Astrocyte of the spinal cord (primary cell): ENCODE results near the gene C4B.

Experiments used
- DNase-seq: peaks from one replicate; pipeline ENCODE4 v3.0.0; 2011; ENCODE audit warnings: low read depth, low spot score
- H3K4me3 ChIP-seq: 2 replicates; pipeline ENCODE4 v1.5.1; 2011; ENCODE audit warnings: low read depth, mild to moderate bottlenecking, low read length, moderate library complexity
- CTCF ChIP-seq: IDR thresholded peaks from 2 replicates; pipeline ENCODE4 v1.5.1; 2012; ENCODE audit warnings: low read depth, mild to moderate bottlenecking, low read length, inconsistent platforms
- in situ Hi-C: cut with HindIII; loops from 2 replicates; pipeline ENCODE4 v1.10.0; 2017; ENCODE audit warnings: low sequenced_read_pairs

The C4B gene

DNA sequence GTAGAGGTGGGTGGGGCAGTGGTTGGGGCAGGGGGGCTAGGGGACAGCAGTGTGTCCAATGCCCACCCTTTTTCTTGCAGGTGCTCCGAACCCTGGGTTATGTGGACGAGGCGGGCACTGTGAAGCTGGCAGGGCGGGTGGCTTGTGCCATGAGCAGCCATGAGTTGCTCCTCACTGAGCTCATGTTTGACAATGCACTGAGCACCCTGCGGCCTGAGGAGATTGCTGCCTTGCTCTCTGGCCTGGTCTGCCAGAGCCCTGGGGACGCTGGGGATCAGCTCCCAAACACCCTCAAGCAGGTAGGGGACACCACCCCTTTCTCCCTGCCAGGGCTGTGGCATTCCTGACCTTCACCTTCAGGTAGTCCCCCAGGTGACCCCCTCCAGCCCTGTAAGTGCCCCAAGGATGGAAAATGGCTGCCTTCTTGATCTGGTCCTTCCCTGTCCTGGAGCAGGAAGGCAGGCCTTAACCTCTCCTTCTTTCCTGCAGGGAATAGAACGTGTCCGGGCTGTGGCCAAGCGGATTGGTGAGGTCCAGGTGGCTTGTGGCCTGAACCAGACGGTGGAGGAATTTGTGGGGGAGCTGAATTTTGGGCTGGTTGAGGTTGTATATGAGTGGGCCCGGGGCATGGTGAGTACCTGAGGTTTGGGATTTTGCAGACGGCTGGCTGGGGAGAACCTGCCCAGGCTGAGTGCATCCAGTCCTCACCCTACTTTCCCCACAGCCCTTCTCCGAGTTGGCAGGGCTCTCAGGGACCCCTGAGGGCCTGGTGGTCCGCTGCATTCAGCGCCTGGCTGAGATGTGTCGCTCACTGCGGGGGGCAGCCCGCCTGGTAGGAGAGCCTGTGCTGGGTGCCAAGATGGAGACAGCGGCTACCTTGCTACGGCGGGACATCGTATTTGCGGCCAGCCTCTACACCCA, 45.5 kb upstream of the C4B start:
- DNase-seq, result no peak
- no peak overlapping the region for H3K4me3 ChIP-seq
- TF ChIP-seq CTCF, result no peak
- in situ Hi-C loops, result no loop called here

DNA sequence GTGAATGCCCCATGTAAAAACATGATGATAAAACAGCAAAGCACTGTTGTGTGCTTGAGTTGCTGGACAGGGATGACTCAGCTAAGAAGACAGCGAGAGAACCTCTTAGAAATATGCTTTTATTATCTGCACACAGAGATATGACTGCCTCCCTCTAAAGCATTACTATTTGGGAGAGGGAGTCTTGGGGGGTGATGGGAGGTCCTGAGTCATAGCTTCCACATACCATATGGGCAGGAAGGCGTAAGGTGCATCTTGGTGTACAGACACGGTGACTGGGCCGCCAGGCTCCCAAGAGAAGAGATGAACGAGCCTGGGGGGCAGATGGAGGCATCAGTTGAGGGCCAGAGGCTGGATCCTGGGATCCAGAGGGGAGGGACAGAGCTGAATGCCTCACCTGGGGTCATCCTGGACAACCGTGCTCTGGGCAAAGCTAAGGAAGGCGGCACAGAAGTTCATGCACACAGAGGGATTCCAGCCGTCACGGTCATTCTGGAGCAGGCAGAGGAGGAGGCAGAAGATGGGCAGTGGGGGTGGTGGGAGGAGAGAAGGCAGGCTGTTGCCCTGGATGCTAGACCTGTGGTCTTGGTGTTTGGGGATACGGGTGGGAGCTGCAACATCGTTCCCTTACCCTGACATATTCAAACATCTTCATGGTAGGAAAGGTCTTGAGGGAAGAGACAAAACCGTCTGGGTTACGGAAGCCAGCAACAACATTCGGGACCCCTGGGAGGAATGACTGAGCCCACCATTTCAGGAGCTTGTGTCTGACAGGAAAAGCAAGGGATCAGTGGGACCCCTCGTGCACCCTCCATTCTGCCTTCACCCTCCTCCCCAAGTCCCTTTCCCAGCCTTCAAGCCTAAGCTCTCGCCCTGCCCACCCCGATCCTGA, 44.6 kb upstream of the C4B start:
- in situ Hi-C loops, result no loop called here
- peak overlapping the region; percentile 91 for H3K4me3 ChIP-seq
- DNase-seq, result no peak
- no peak for TF ChIP-seq CTCF

DNA sequence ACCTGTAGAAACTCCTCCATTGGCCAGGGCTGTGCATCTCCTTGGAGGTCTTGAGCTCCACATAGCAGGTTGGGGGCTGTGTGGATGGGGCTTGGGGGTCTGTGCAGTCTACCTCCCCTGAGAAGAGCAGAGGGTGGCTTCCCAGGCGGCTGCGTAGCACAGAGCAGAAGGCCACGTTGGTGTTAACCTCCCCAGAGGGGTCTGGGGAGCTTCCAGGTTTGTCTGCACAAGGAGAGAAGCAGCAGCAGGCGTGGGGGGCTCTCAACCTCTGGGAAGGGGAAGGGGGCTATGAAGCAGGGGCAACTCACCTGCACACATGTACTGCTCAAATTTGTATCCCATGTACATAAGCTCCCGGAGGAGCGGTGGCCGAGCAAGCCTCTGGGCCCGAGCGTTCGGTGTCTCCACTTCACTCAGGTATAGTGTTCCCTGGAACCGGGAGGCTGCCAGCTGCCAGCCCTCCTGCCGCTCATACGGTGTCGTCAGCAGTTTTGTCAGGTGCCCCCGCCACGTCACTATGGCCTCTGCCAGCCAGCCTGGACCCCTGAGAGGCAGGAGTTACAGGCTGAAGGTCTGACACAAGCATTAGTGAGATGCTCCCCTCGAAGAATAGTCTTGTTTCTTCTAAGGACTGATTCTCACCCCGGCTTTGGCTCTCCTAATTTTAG, 43.9 kb upstream of the C4B start:
- DNase-seq, result no peak
- in situ Hi-C loops, result no loop called here

DNA sequence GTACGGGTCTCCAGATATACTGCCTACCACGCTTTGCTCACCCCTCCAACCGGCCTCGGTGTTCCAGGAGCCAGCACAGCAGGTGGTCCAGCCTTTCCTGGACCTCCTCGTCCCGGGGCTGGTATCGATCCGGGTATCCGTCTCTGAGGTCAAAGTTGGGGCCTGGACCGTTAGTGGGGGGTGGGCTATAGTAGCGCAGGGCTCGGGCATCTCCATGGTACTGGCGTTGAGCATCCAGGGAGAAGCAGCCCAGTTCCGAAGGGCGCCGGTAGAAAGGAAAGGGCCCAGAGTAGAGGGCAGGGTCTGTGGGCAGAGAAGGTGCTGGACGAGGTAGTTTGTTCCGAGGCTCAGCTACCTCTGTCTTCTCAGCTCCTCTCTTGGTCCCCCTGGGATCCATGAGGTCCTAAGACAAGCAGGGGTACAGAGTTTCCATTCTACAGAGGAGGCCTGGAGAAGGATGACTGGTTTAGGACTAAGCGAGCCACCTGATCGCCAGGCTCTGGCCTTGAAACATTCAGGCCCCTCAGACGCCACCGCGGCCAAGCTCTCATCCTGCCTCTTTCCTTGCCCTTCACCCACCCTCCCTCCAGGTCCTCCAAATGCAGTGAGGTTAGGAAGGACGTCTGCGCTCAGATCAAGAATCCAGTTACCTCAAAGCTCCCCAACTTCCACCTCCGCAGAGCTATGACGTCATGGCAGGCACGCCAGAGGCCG, 43.2 kb upstream of the C4B start:
- DNase-seq, result peak; percentile 12
- peak overlapping the region; percentile 91 for H3K4me3 ChIP-seq
- no peak for TF ChIP-seq CTCF
- in situ Hi-C loops, result no loop called here

More for the DNA sequence above, 43.9 kb upstream of the C4B start:
- no peak for TF ChIP-seq CTCF
- H3K4me3 ChIP-seq, result peak overlapping the region; percentile 91

DNA sequence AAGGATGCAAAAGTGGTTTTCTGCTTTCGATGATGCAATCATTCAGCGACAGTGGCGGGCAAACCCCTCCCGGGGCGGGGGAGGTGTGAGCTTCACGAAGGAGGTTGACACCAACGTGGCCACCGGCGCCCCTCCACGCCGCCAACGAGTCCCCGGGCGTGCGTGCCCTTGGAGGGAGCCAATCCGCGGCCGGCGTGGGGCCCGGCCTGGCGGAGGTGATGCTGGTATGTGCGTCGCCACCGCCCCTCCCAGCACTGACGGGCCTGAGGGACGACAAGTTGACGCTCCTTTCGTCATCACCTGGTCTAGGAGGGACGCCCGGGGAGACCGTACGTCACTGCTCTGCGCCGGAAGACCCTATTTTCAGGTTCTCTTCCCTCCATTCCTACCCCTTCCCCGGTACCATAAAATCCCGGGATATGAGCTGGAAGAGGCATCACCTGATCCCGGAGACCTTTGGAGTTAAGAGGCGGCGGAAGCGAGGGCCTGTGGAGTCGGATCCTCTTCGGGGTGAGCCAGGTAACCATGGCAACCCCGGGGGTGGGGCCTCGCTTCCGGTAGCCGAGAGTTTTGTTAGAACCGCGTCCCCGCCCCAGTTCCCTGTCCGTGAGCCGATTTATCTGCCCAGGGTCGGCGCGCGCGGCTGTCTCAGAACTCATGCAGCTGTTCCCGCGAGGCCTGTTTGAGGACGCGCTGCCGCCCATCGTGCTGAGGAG, 42.4 kb upstream of the C4B start, which contains the start of gene DXO:
DXO (minus strand) TSS at position 146 of the 716 bp plus-strand sequence. CDS start 463 bp downstream, outside the sequence.
- in situ Hi-C loops, result no loop called here
- no peak for TF ChIP-seq CTCF
- peak within 1 kb of the TSS; percentile 91 for H3K4me3 ChIP-seq
- peak; percentile 99 for DNase-seq
